Thyroid gland (tissue), 4 donors: Measurements from ENCODE around the gene NANOS3.

ENCODE experiments used
- CTCF ChIP-seq, 6 experiments: fragments of 200-600 bp in 3 of 6; fragments of 450-650 bp in 3 of 6; sonication (generic) in 3 of 6; IDR thresholded peaks; one replicate each; pipeline ENCODE4 v1.5.1; 2016 to 2019; ENCODE audit warnings: antibody characterized with exemption in 6 of 6, mild to moderate bottlenecking in 2 of 6, inconsistent platforms in 1 of 6, moderate library complexity in 1 of 6
- POLR2A ChIP-seq, 2 donors: fragments of 450-650 bp; IDR thresholded peaks; one replicate each; pipeline ENCODE4 v1.6.1; 2017; ENCODE audit warnings: antibody characterized with exemption in 2 of 2, mild to moderate bottlenecking in 2 of 2, moderate library complexity in 1 of 2

- TF ChIP-seq POLR2A (IDR thresholded peaks at IDR 0.05) (no peak), CTCF (IDR thresholded peaks at IDR 0.05) (no peak)
Observed at GRCh38 chr19:13926010-13926409, 49.1 kb downstream of the NANOS3 start.
